ENCODE data around the gene SPEM3. TPM values are rescaled to one million over a fixed set of nuclear protein-coding genes. Genes with fewer than 3 reads are reported as not detected.

SPEM3 gene
- total and polyA plus RNA-seq, 2 experiments from 2014 or later, result not detected

DNA sequence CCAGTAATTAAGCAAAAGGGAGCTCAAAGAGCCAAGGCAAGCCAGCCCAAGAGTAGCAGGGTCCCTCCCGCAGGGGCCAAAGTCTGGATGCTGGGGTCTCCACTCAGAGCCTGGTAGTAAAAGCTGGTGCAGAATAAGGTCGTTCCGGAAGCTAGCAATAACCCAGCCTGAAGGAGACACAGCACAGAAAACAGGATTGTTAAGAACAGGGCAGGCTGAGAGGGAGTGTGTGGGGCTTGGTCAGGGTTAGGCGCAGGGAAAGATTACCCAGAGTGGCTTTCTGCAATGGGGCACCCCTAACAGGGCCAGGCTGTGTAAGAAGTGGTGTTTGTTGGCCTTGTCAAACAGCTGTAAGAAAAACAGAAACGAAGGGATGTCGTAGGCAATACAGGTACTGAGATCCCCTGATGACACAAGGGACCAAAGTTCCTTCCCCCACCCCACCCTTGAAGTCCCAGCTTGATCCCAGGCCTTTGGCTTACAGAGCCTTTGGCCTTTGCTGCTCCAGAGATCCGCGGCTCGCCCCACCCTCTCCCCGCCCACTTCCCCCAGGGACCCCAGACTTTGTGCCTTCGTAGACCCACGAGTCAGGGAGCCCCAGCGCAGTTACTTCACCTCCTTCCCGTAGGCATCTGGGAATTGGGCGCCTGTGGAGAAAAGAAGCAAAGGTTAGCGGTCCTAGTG is 25.5 kb upstream of the SPEM3 start:
- peaks cover 14% of the 10 kb centered on the region for H3K79me2 ChIP-seq (ENCODE audit: insufficient read depth)
- H4K20me1 ChIP-seq (ENCODE audit: insufficient read depth), result no peaks in the 10 kb centered on the region
- H3K9me2 ChIP-seq (ENCODE audit: insufficient read depth), result no peaks in the 10 kb centered on the region
- H3K4me1 ChIP-seq (ENCODE audit: insufficient read depth), result peaks cover 6% of the 10 kb centered on the region
- peak overlapping the region; percentile 60 for H3K27ac ChIP-seq
- peak overlapping the region; percentile 79 for H3K4me3 ChIP-seq
- H3K4me2 ChIP-seq (ENCODE audit: unreplicated experiment), result peak overlapping the region; percentile 67
- DNase-seq, result no peak
- H3K27me3 ChIP-seq (replicated peaks; ENCODE audit: insufficient read depth), result no peaks in the 10 kb centered on the region
- H2AFZ ChIP-seq, result peak overlapping the region; percentile 78
- no peak for TF ChIP-seq EZH2 (IDR thresholded peaks at IDR 0.05; ENCODE audit: insufficient read depth, poor library complexity, severe bottlenecking)
- no peaks in the 10 kb centered on the region for H3K36me3 ChIP-seq (ENCODE audit: low read depth)
- in situ Hi-C loops (cut with MboI), result no loop called here
- 0 out of 2 replicates have a peak, but pooled peaks cover 4% of the 10 kb centered on the region for H3F3A ChIP-seq (ENCODE audit: insufficient read depth)
- peak overlapping the region; percentile 72 for H3K9ac ChIP-seq
- 11 to 12% methylated on average over 15 to 16 of the region's 16 CpGs for WGBS, 2 experiments (ENCODE audit: low coverage in 1 of 2, low lambda C conversion rate in 2 of 2, missing lambda C conversion rate in 2 of 2)
- no peaks in the 10 kb centered on the region for H3K9me3 ChIP-seq (ENCODE audit: low read depth)

- Histone ChIP-seq H3K4me1 (ENCODE audit: insufficient read depth) (peaks cover 6% of the 10 kb centered on the region), H3K9ac (peak overlapping the region; percentile 72), H3K9me2 (ENCODE audit: insufficient read depth) (no peaks in the 10 kb centered on the region), H2AFZ (peak overlapping the region; percentile 78), H3K27me3 (replicated peaks; ENCODE audit: insufficient read depth) (no peaks in the 10 kb centered on the region), H3K36me3 (ENCODE audit: low read depth) (no peaks in the 10 kb centered on the region), H4K20me1 (ENCODE audit: insufficient read depth) (no peaks in the 10 kb centered on the region), H3F3A (ENCODE audit: insufficient read depth) (0 out of 2 replicates have a peak, but pooled peaks cover 4% of the 10 kb centered on the region), H3K4me2 (ENCODE audit: unreplicated experiment) (peak overlapping the region; percentile 67), H3K4me3 (peak overlapping the region; percentile 79), H3K79me2 (ENCODE audit: insufficient read depth) (peaks cover 14% of the 10 kb centered on the region), H3K9me3 (ENCODE audit: low read depth) (no peaks in the 10 kb centered on the region), H3K27ac (peak overlapping the region; percentile 60)
- in situ Hi-C loops (cut with MboI), result no loop called here
- TF ChIP-seq EZH2phosphoT487 (IDR thresholded peaks at IDR 0.05; ENCODE audit: insufficient read depth, low read depth) (no peak), EZH2 (IDR thresholded peaks at IDR 0.05; ENCODE audit: insufficient read depth, poor library complexity, severe bottlenecking) (no peak)
- DNase-seq, result no peak
- 1% methylated on average over 8 to 13 of the region's 13 CpGs for WGBS, 2 experiments (ENCODE audit: low coverage in 1 of 2, low lambda C conversion rate in 2 of 2, missing lambda C conversion rate in 2 of 2)
Observed at GRCh38 chr17:7403727-7403976, 25.0 kb upstream of the SPEM3 start.

DNA sequence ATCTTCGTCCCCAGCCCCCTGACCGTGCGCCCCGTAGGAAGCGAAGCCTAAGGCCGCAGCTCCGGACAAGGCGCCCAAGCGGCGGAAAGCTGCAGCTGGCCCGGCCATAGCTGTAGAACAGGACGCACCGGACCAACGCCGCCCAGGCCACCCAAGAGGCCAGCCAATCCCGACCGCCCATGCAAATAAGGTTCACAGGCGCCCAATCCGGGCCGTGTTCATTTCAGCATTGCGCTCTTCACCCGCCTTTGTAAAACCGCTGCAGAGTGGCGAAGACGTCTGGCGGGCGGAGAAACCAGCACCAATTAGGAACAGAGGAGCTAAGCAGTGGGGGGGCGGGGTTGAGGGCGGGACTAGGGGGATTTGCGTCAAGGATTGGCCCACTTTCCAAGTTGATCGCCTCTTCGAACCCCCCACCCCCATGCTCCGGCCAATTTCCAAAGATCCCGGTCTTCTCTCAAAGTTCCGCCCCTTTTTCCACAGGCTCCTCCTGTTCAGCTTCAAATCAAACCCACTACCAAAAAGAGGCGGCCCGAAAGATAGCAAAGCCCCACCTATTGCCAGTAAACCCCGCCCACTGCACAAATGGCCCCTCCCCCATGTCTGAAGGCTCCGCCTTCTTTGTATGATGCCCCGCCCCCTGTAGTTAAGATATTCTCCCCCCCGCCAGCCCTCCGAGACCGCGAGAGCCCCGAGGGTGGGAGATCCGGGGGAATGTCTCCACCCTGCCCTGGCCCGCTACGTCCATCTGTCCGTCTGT is 24.5 kb upstream of the SPEM3 start, which contains the start of gene TMEM256:
Gene TMEM256, minus strand, starts transcription at position 121 of the 760 bp plus-strand sequence. Its CDS starts 13 bp downstream, at position 108.
- 0 to 1% methylated on average over 35 to 49 of the region's 49 CpGs for WGBS, 2 experiments (ENCODE audit: low coverage in 1 of 2, low lambda C conversion rate in 2 of 2, missing lambda C conversion rate in 2 of 2)
- Histone ChIP-seq H3K9me2 (ENCODE audit: insufficient read depth) (no peaks in the 10 kb centered on the region), H3K36me3 (ENCODE audit: low read depth) (no peaks in the 10 kb centered on the region), H3K9me3 (ENCODE audit: low read depth) (no peaks in the 10 kb centered on the region), H3K27me3 (replicated peaks; ENCODE audit: insufficient read depth) (no peaks in the 10 kb centered on the region), H3K4me2 (ENCODE audit: unreplicated experiment) (peak within 1 kb of the TSS; percentile 80), H2AFZ (peak within 1 kb of the TSS; percentile 78), H4K20me1 (ENCODE audit: insufficient read depth) (no peaks in the 10 kb centered on the region), H3K9ac (peak within 1 kb of the TSS; percentile 84), H3K4me1 (ENCODE audit: insufficient read depth) (peaks cover 6% of the 10 kb centered on the region), H3K4me3 (peak within 1 kb of the TSS; percentile 79), H3F3A (ENCODE audit: insufficient read depth) (0 out of 2 replicates have a peak, but pooled peaks cover 4% of the 10 kb centered on the region), H3K27ac (peak within 1 kb of the TSS; percentile 60), H3K79me2 (ENCODE audit: insufficient read depth) (peaks cover 14% of the 10 kb centered on the region)
- TF ChIP-seq EZH2phosphoT487 (IDR thresholded peaks at IDR 0.05; ENCODE audit: insufficient read depth, low read depth) (no peak), EZH2 (IDR thresholded peaks at IDR 0.05; ENCODE audit: insufficient read depth, poor library complexity, severe bottlenecking) (no peak)
- in situ Hi-C loops (cut with MboI), result no loop called here
- peak; percentile 100 for DNase-seq

GRCh38 chr17:7404737-7405349 is 23.8 kb upstream of the SPEM3 start:
- Histone ChIP-seq H3K4me2 (ENCODE audit: unreplicated experiment) (peak overlapping the region; percentile 80), H2AFZ (peak overlapping the region; percentile 70), H3K9ac (peak overlapping the region; percentile 84), H3F3A (ENCODE audit: insufficient read depth) (0 out of 2 replicates have a peak, but pooled peaks cover under 1% of the 10 kb centered on the region), H4K20me1 (ENCODE audit: insufficient read depth) (no peaks in the 10 kb centered on the region), H3K79me2 (ENCODE audit: insufficient read depth) (peaks cover 14% of the 10 kb centered on the region), H3K27me3 (replicated peaks; ENCODE audit: insufficient read depth) (no peaks in the 10 kb centered on the region), H3K9me2 (ENCODE audit: insufficient read depth) (no peaks in the 10 kb centered on the region), H3K4me3 (peak overlapping the region; percentile 79), H3K27ac (peak overlapping the region; percentile 48), H3K36me3 (ENCODE audit: low read depth) (no peaks in the 10 kb centered on the region), H3K4me1 (ENCODE audit: insufficient read depth) (peaks cover 6% of the 10 kb centered on the region), H3K9me3 (ENCODE audit: low read depth) (no peaks in the 10 kb centered on the region)
- WGBS, 2 experiments (ENCODE audit: low coverage in 1 of 2, low lambda C conversion rate in 2 of 2, missing lambda C conversion rate in 2 of 2), result 1% methylated on average over 10 to 61 of the region's 65 CpGs
- no peak for TF ChIP-seq EZH2 (IDR thresholded peaks at IDR 0.05; ENCODE audit: insufficient read depth, poor library complexity, severe bottlenecking)
- peak; percentile 83 for DNase-seq
- in situ Hi-C loops (cut with MboI), result no loop called here
